GM23338 (cell line): Measurements from ENCODE around the gene SMTN. TPM values are rescaled to one million over a fixed set of nuclear protein-coding genes. Genes with fewer than 3 reads are reported as not detected.

Source experiments
- ATAC-seq: fragments of 200-7000 bp; cut with Tn5 transposase; 3 replicates; pipeline ENCODE4 v1.9.1; 2020
- DNase-seq: peaks from one replicate; pipeline ENCODE4 v3.0.0-alpha.2; 2015; ENCODE audit warnings: low spot score
- H2AFZ ChIP-seq: fragments of 200-600 bp; sonication (generic); 2 replicates; pipeline ENCODE4 v1.8.0; 2016; ENCODE audit warnings: antibody characterized with exemption, mild to moderate bottlenecking, moderate library complexity
- H3F3A ChIP-seq: fragments of 200-600 bp; sonication (generic); replicated peaks from 2 replicates; pipeline ENCODE4 v1.8.0; 2017; ENCODE audit warnings: antibody characterized with exemption, mixed run types, low read depth
- H3K27ac ChIP-seq: fragments of 200-600 bp; sonication (generic); 2 replicates; pipeline ENCODE4 v1.6.1; 2016; ENCODE audit warnings: low read depth
- H3K27me3 ChIP-seq: fragments of 200-600 bp; sonication (generic); 2 replicates; pipeline ENCODE4 v1.8.0; 2016; ENCODE audit warnings: mild to moderate bottlenecking, mixed run types, moderate library complexity; ENCODE audit not compliant: insufficient read depth
- H3K36me3 ChIP-seq: fragments of 200-600 bp; sonication (generic); 2 replicates; pipeline ENCODE4 v1.8.0; 2016; ENCODE audit warnings: mild to moderate bottlenecking; ENCODE audit not compliant: insufficient read depth
- H3K4me1 ChIP-seq: fragments of 200-600 bp; sonication (generic); 2 replicates; pipeline ENCODE4 v1.8.0; 2016; ENCODE audit warnings: mild to moderate bottlenecking, moderate library complexity; ENCODE audit not compliant: insufficient read depth
- H3K4me2 ChIP-seq: fragments of 200-600 bp; sonication (generic); 2 replicates; pipeline ENCODE4 v1.7.1; 2017; ENCODE audit warnings: mixed run types
- H3K4me3 ChIP-seq: fragments of 200-600 bp; sonication (generic); 2 replicates; pipeline ENCODE4 v1.6.1; 2016; ENCODE audit warnings: mixed run types
- H3K79me2 ChIP-seq: fragments of 200-600 bp; sonication (generic); replicated peaks from 2 replicates; pipeline ENCODE4 v1.8.0; 2017; ENCODE audit warnings: mild to moderate bottlenecking; ENCODE audit not compliant: insufficient read depth
- H3K9me2 ChIP-seq: fragments of 200-600 bp; sonication (generic); 2 replicates; pipeline ENCODE4 v1.8.0; 2017; ENCODE audit not compliant: insufficient read depth
- H4K20me1 ChIP-seq: fragments of 200-600 bp; sonication (generic); replicated peaks from 2 replicates; pipeline ENCODE4 v1.8.0; 2017; ENCODE audit warnings: mild to moderate bottlenecking; ENCODE audit not compliant: insufficient read depth
- H3K27ac Mint-ChIP-seq: 2 replicates; pipeline ENCODE4 v1.8.0; 2020; ENCODE audit warnings: inconsistent platforms, mild to moderate bottlenecking, moderate library complexity, mixed read lengths
- H3K27me3 Mint-ChIP-seq: 3 replicates; pipeline ENCODE4 v1.8.0; 2022; ENCODE audit warnings: low read depth, mild to moderate bottlenecking, moderate library complexity, mixed read lengths, inconsistent platforms; ENCODE audit not compliant: insufficient read depth, poor library complexity
- H3K36me3 Mint-ChIP-seq: 3 replicates; pipeline ENCODE4 v1.8.0; 2021; ENCODE audit warnings: low read depth, mild to moderate bottlenecking, inconsistent platforms, moderate library complexity, mixed read lengths
- H3K4me1 Mint-ChIP-seq: 3 replicates; pipeline ENCODE4 v1.8.0; 2020; ENCODE audit warnings: mild to moderate bottlenecking, inconsistent platforms, mixed read lengths
- H3K4me3 Mint-ChIP-seq: 3 replicates; pipeline ENCODE4 v1.8.0; 2021; ENCODE audit warnings: moderate library complexity, mild to moderate bottlenecking, inconsistent platforms, mixed read lengths
- H3K9me3 Mint-ChIP-seq: 3 replicates; pipeline ENCODE4 v1.8.0; 2020; ENCODE audit warnings: moderate library complexity, mild to moderate bottlenecking, inconsistent platforms, mixed read lengths
- CREB1 ChIP-seq: fragments of 250-450 bp; sonication (Bioruptor Pico); IDR thresholded peaks from 2 replicates; pipeline ENCODE4 v1.5.0; 2020; ENCODE audit warnings: low read depth, mild to moderate bottlenecking, moderate library complexity
- CTCF ChIP-seq, 2 experiments: fragments of 200-600 bp in 1 of 2; sonication (generic) in 1 of 2; conservative IDR thresholded peaks; 2 replicates each; pipeline versions ENCODE4 v1.5.1 to v1.6.1; 2016 to 2017; ENCODE audit warnings: antibody characterized with exemption in 2 of 2, low read depth in 2 of 2, mild to moderate bottlenecking in 2 of 2, moderate library complexity in 1 of 2
- EZH2 ChIP-seq: fragments of 200-600 bp; sonication (generic); IDR thresholded peaks from one replicate; pipeline ENCODE4 v1.8.0; 2017; ENCODE audit warnings: antibody characterized with exemption, mild to moderate bottlenecking, low read depth; ENCODE audit not compliant: unreplicated experiment
- STAT1 ChIP-seq: IDR thresholded peaks from one replicate; pipeline ENCODE4 v1.6.1; 2016; ENCODE audit warnings: antibody characterized with exemption; ENCODE audit not compliant: unreplicated experiment
- ZNF462 ChIP-seq: fragments of 250-450 bp; sonication (Bioruptor Pico); IDR thresholded peaks from 2 replicates; pipeline ENCODE4 v1.5.0; 2020; ENCODE audit warnings: mild to moderate bottlenecking, moderate library complexity
- polyA plus RNA-seq: library from polyadenylated mRNA; unstranded; fragments of >200 nt; fragmentation: Nextera tagmentation; extraction: Ambion mirVana; gene quantifications from 2 replicates; pipeline ENCODE4 v1.2.1, GENCODE V29; 2016
- total RNA-seq: library from RNA; depleted of rRNA; stranded (reverse); fragments of >200 nt; shearing (Covaris generic); gene quantifications from 2 replicates; pipeline ENCODE4 v1.2.3, GENCODE V29; 2014

SMTN gene
- total and polyA plus RNA-seq, 2 experiments from 2014 or later = 27.4 to 32.2 TPM

GRCh38 chr22:31089160-31090100, 8.3 kb downstream of the SMTN start:
- H3K4me3 Mint-ChIP-seq = no peak overlapping the region
- H3K9me3 Mint-ChIP-seq = no peaks in the 10 kb centered on the region
- ATAC-seq = peak; percentile 12
- Histone ChIP-seq H3F3A (no peaks in the 10 kb centered on the region), H3K36me3 (no peaks in the 10 kb centered on the region), H3K79me2 (peaks cover 1% of the 10 kb centered on the region), H3K27ac (no peak overlapping the region), H3K9me2 (no peaks in the 10 kb centered on the region), H2AFZ (no peak overlapping the region), H3K4me3 (no peak overlapping the region), H3K27me3 (no peaks in the 10 kb centered on the region), H4K20me1 (no peaks in the 10 kb centered on the region), H3K4me2 (no peak overlapping the region), H3K4me1 (no peaks in the 10 kb centered on the region)
- no peaks in the 10 kb centered on the region for H3K36me3 Mint-ChIP-seq
- peaks cover 2% of the 10 kb centered on the region for H3K4me1 Mint-ChIP-seq
- H3K27me3 Mint-ChIP-seq = peaks cover 15% of the 10 kb centered on the region
- TF ChIP-seq EZH2 (no peak), CTCF (conservative IDR thresholded peaks at IDR 0.05; ENCODE audit: low read depth in 2 of 2) (peak; percentile 77 to 84)
- H3K27ac Mint-ChIP-seq = peak overlapping the region; percentile 22; the same call in 1 of the 2 replicates
- DNase-seq = peak; percentile 59

- H3K27ac ChIP-seq = no peak overlapping the region
- H3K27ac Mint-ChIP-seq = no peak overlapping the region
- ATAC-seq = no peak
- no peaks in the 10 kb centered on the region for H3K36me3 ChIP-seq
- H3F3A ChIP-seq = no peaks in the 10 kb centered on the region
- no peaks in the 10 kb centered on the region for H3K9me3 Mint-ChIP-seq
- no peak overlapping the region for H3K4me3 Mint-ChIP-seq
- DNase-seq = no peak
- H3K4me3 ChIP-seq = no peak overlapping the region
- no peak for TF ChIP-seq CREB1 (CRISPR knock-in tag)
- no peak for TF ChIP-seq STAT1
- TF ChIP-seq EZH2 = no peak
- no peak for TF ChIP-seq ZNF462 (CRISPR knock-in tag)
- no peaks in the 10 kb centered on the region for H3K9me2 ChIP-seq
- no peaks in the 10 kb centered on the region for H3K27me3 ChIP-seq
- H3K4me1 ChIP-seq = no peaks in the 10 kb centered on the region
- no peaks in the 10 kb centered on the region for H3K79me2 ChIP-seq
- peaks cover 2% of the 10 kb centered on the region; the same call in 2 of the 3 replicates for H3K4me1 Mint-ChIP-seq
- H4K20me1 ChIP-seq = no peaks in the 10 kb centered on the region
- no peak overlapping the region for H3K4me2 ChIP-seq
- peaks cover 14% of the 10 kb centered on the region for H3K27me3 Mint-ChIP-seq
- H2AFZ ChIP-seq = no peak overlapping the region
- no peaks in the 10 kb centered on the region for H3K36me3 Mint-ChIP-seq
Observed at GRCh38 chr22:31090217-31091085, 9.3 kb downstream of the SMTN start.
